NCI-H345 treated with DMSO at 0.1 percent for 48 hours (cell line): ENCODE data around the gene SRGAP3.

Experiments used
- DNase-seq: peaks from one replicate; lab custom pipeline; 2025; ENCODE audit not compliant: unreplicated experiment; lab: John Stamatoyannopoulos, UW

SRGAP3 gene

GRCh38 chr3:8975081-8976020 is 274.1 kb downstream of the SRGAP3 start:
- DNase-seq, result no peak

DNA sequence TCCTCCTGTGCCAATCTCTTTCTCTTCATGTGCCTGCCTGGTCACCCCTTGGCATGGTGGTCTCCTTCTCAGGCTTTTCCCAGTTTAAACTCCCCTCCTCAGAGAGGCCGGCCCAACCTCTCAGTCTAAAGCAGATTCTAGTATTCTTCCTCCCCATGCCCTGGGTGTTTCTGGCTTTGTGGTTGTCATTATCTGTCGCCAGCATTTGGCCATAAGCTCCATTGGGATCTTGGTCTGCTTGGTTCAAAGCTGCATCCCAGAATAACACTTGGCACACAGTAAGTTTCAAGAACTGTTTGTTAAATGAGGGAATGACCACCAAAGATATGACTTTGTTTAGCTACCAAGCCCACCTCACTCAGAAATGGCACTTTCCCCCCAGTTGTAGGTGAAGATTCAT is 275.0 kb downstream of the SRGAP3 start:
- no peak for DNase-seq

- no peak for DNase-seq
Observed at GRCh38 chr3:8972639-8973038, 276.8 kb downstream of the SRGAP3 start.

DNA sequence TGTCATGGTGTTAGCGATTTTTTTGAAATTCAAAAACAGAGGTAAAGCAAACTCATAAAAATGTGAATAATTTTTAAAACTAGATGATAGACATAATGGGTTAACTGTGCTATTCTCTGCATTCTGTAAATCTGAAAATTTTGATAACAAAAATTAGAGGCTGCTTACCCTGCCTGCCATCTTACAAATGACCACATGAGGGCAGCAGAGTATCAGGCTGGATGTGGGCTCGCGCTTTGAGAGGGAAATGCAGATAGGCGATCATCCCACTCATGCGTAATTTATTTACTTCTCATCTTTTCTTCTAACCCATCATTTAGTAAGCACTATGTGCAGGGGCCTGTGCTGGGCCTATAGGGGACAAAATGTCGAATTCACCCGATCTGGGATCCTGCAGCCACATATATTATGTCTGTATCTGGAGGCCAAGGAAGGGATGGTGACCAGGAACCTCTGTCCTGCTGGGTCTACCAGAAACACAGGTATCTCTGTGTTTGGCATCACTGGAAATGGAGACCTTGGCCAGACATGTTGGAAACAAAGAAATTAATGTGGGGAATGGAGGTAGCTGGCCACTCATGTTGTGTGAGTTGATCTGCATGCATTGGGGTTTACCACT is 278.4 kb downstream of the SRGAP3 start:
- DNase-seq, result peak; percentile 13

GRCh38 chr3:8969241-8969640 is 280.2 kb downstream of the SRGAP3 start:
- DNase-seq, result no peak

- DNase-seq, result no peak
Observed at GRCh38 chr3:8968375-8968882, 281.0 kb downstream of the SRGAP3 start.

GRCh38 chr3:8967553-8967952 is 281.9 kb downstream of the SRGAP3 start:
- no peak for DNase-seq

DNA sequence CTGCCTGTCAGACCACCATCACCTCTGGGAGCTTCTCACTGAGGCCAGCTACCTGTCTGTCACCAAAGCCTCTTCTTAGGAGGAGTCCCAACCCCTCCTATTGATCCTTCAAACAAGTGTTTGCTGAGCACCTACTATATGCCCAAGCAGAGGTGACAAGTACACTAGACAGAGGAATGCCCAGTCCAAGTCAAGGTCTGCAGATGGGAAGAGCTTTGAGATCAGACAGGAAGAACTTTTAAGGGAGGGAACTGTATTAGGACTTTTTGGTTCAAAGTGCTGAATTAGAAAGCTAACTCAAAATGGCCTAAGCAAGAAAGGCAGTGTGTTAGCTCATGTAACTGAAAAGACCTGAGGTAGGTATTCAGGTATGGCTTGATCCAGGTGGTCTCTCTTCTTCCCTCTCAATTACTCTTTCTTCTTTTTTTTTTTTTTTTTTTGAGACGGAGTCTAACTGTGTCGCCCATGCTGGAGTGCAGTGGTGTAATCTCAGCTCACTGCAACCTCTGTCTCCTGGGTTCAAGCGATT is 282.6 kb downstream of the SRGAP3 start:
- no peak for DNase-seq

GRCh38 chr3:8966150-8966819 is 283.2 kb downstream of the SRGAP3 start:
- DNase-seq, result no peak

DNA sequence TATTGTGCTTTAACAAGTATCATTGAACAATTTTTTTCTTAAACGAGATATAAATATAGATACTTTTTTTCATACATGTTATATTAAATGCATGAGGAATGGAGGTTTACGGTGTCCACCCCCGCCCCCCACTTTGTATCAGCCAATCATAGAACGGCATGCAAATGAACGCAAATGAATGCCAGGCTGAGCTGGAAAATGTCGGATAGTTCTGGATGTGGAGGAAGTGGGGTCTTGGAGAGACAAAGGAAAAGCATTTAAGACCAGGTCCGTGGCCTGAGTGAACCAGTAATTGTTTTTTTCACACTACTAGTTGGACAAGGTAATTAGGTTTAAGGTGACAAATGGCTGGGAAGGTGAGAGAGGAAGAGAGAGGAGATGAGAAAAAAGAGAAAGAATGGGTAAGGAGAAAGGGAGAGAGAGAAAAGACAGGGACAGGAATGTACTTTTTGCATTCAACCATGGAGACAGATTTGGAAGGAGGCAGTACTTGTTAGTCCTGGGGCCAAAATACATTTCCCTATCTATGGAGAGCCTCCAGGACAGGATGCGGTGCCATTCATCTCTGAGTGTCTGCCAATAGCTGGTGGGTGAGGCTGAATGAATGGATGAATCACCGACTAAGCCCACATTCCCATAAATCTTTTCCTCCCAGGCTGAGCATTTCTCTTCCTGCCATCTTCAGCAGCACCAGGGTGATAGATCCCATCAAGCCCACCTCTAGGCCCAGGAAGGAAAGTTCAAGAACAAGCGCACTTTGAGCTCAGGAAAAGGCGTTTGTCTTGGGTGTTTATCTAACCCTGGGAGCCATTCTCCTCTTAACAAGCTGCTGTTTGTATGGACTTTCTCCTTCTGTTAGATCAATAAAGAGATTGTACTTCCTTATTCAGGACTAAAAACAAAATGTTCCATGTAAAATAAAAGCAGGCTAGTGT is 284.7 kb downstream of the SRGAP3 start:
- DNase-seq, result no peak

- DNase-seq, result peak; percentile 84
Observed at GRCh38 chr3:8963137-8963853, 286.2 kb downstream of the SRGAP3 start, which contains the start of gene RAD18. TSS of gene RAD18 (minus strand) at chr3:8963472. CDS start at chr3:8963385, 87 bp downstream.

DNA sequence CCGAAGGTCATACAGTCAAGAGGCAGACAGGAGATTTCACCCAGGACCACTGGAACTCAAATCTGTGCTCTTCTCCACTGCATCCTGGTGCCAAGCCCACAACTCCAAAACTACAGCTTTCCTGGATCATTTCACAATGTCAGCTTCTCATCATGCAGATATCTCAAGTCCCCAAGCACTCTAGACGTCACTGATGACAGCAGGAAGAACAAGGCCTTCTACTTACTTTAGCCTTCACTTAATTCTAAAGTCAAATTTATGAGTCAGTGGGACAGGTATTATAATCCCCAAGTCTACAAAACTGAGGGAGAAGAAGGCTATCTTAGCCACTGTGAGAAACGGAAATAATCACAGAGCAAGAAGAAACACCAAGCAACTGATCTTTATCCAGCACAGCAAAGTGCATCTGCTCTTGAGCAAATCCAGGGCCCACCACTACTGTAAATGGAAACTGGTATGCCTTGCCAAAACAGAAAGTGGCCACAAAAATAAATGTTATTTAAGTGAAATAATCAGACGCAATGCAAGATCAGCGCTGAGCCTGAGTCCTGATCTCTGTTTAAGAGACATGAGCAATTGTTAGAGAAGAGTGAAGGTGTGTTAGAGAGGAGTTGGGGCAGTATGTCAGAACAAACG is 287.1 kb downstream of the SRGAP3 start:
- DNase-seq, result no peak

DNA sequence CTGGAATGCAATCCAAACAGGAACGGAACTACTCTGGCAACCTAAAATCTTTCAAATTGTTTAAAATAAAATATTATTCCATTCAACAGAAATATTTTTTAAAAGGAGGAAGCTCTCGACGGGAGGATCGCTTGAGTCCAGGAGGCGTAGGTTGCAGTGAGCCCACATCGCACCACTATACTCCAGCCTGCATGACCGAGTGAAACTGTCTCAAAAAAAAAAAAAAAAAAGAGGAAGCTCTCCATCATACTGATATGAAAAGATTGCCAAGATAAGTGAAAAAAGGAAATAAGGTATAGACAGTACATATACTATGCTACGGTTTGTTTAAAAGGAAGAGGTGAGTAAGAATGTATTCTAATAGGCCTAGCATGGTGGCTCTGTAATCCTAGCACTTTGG is 289.8 kb downstream of the SRGAP3 start:
- no peak for DNase-seq

- DNase-seq, result no peak
Observed at GRCh38 chr3:8954938-8955763, 294.3 kb downstream of the SRGAP3 start.

DNA sequence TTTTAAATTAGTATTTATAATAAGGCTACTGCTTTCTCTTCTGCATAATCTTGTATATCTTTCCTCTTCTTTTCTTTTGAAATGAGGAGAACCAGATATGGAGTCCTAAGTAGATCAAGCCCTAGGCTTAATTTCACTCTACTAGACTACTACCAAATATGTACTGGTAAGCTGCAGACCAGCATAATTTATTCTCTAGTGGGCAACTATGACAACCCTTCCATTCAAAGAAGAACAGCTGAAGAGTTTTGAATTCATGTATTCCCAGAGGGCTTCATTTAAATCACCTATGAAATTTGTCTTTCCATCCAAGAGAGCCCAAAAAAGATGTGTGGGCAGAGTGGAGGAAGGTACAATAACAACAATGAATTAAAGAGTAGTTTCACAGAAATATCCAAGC is 296.1 kb downstream of the SRGAP3 start:
- DNase-seq, result no peak

- no peak for DNase-seq
Observed at GRCh38 chr3:8952130-8952529, 297.3 kb downstream of the SRGAP3 start.

DNA sequence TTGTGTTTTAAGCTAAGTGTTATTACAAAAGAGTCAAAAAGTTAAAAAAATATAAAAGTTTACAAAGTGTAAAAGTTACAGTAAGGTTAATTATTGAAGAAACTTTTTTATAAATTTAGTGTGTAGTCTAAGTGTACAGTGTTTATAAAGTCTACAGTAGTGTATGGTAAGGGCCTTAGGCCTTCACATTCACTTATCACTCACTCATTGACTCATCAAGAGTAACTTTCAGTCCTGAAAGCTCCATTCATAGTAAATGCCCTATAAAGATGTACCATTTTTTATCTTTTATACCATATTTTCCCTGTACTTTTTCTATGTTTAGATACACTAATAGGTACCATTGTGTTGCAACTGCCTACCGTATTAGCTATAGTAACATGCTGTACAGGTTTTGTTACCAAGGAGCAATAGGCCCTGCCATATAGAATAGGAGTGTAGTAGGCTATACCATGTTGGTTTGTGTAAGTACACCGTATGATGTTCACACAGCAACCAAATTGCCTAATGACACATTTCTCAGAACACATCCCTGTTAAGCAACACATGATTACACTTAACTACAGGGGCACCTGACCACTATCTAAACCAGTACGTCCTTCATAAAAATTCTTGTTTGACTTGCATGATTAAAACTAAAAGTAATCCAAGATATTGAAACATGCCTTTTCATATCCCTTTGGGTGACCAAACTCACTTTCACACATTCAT is 303.4 kb downstream of the SRGAP3 start:
- no peak for DNase-seq
